Neuronal stem cell (in vitro differentiated cells): ENCODE measurements around the gene RPS15.

Experiments
- DNase-seq: peaks from one replicate; pipeline ENCODE4 v3.0.0-alpha.2; 2013; ENCODE audit warnings: low spot score
- H2AFZ ChIP-seq: one replicate; pipeline ENCODE4 v1.6.1; 2013; ENCODE audit warnings: mild to moderate bottlenecking, low read length, inconsistent platforms
- H2AK5ac ChIP-seq: 2 replicates; pipeline ENCODE4 v1.6.1; 2013; ENCODE audit warnings: low read depth, mild to moderate bottlenecking, inconsistent platforms, low read length, moderate library complexity, mixed read lengths
- H2BK120ac ChIP-seq: 2 replicates; pipeline ENCODE4 v1.6.1; 2013; ENCODE audit warnings: low read depth, mild to moderate bottlenecking, inconsistent platforms, low read length, moderate library complexity, mixed read lengths
- H2BK12ac ChIP-seq: one replicate; pipeline ENCODE4 v1.6.1; 2013; ENCODE audit warnings: low read length, inconsistent platforms
- H2BK15ac ChIP-seq: 2 replicates; pipeline ENCODE4 v1.6.1; 2013; ENCODE audit warnings: mild to moderate bottlenecking, low read length, inconsistent platforms, mixed read lengths
- H2BK5ac ChIP-seq: one replicate; pipeline ENCODE4 v1.6.1; 2013; ENCODE audit warnings: inconsistent platforms, mild to moderate bottlenecking, low read length, moderate library complexity
- H3K14ac ChIP-seq: one replicate; pipeline ENCODE4 v1.6.1; 2013; ENCODE audit warnings: low read length, inconsistent platforms
- H3K18ac ChIP-seq: 2 replicates; pipeline ENCODE4 v1.6.1; 2013; ENCODE audit warnings: low read length, inconsistent platforms
- H3K23ac ChIP-seq: 2 replicates; pipeline ENCODE4 v1.6.1; 2013; ENCODE audit warnings: low read depth, mild to moderate bottlenecking, mixed read lengths, low read length, inconsistent platforms; ENCODE audit not compliant: poor library complexity
- H3K27ac ChIP-seq: replicated peaks from 3 replicates; pipeline ENCODE4 v1.5.1; 2013; ENCODE audit warnings: low read length, inconsistent platforms
- H3K27me3 ChIP-seq, 3 experiments: 2 replicates each; pipeline ENCODE4 v1.6.1; 2013; ENCODE audit warnings: low read length in 3 of 3, mild to moderate bottlenecking in 2 of 3, inconsistent platforms in 1 of 3, low read depth in 1 of 3, mixed read lengths in 1 of 3, moderate library complexity in 1 of 3; ENCODE audit not compliant: control insufficient read depth in 3 of 3, insufficient read depth in 3 of 3
- H3K36me3 ChIP-seq, 2 donors: replicated peaks in 1 of 2; 2 replicates each; pipeline ENCODE4 v1.6.1; 2013; ENCODE audit warnings: low read length in 2 of 2; ENCODE audit not compliant: control insufficient read depth in 2 of 2, insufficient read depth in 2 of 2
- H3K4ac ChIP-seq: 2 replicates; pipeline ENCODE4 v1.6.1; 2013; ENCODE audit warnings: inconsistent platforms, mild to moderate bottlenecking, low read length, moderate library complexity
- H3K4me1 ChIP-seq, 2 donors: 1 replicate in 1 of 2; 2 replicates in 1 of 2; pipeline ENCODE4 v1.6.1; 2013; ENCODE audit warnings: low read length in 2 of 2, low read depth in 1 of 2; ENCODE audit not compliant: control insufficient read depth in 2 of 2, insufficient read depth in 1 of 2
- H3K4me2 ChIP-seq: one replicate; pipeline ENCODE4 v1.6.1; 2013; ENCODE audit warnings: mild to moderate bottlenecking, low read length, inconsistent platforms; ENCODE audit not compliant: insufficient read depth, poor library complexity, severe bottlenecking
- H3K4me3 ChIP-seq, 2 donors: 2 replicates each; pipeline ENCODE4 v1.5.1; 2013; ENCODE audit warnings: low read length in 2 of 2, mild to moderate bottlenecking in 2 of 2, inconsistent platforms in 1 of 2, moderate library complexity in 1 of 2
- H3K79me1 ChIP-seq: one replicate; pipeline ENCODE4 v1.6.1; 2013; ENCODE audit warnings: low read depth, mild to moderate bottlenecking, inconsistent platforms, low read length, moderate library complexity
- H3K9ac ChIP-seq: one replicate; pipeline ENCODE4 v1.6.1; 2013; ENCODE audit warnings: mild to moderate bottlenecking, low read depth, low read length, inconsistent platforms; ENCODE audit not compliant: poor library complexity
- H3K9me3 ChIP-seq, 2 donors: replicated peaks in 1 of 2; 2 replicates each; pipeline versions ENCODE3 to v1.6.1; 2013; ENCODE audit warnings: low read length in 2 of 2, mild to moderate bottlenecking in 2 of 2, inconsistent platforms in 1 of 2, low read depth in 1 of 2, mixed read lengths in 1 of 2, moderate library complexity in 1 of 2; ENCODE audit not compliant: control insufficient read depth in 2 of 2, insufficient read depth in 1 of 2
- H4K8ac ChIP-seq: one replicate; pipeline ENCODE4 v1.6.1; 2013; ENCODE audit warnings: low read depth, mild to moderate bottlenecking, inconsistent platforms, low read length, moderate library complexity
- H4K91ac ChIP-seq: one replicate; pipeline ENCODE4 v1.6.1; 2013; ENCODE audit warnings: low read length, low read depth, mild to moderate bottlenecking, inconsistent platforms; ENCODE audit not compliant: poor library complexity
- WGBS, 2 donors: extraction: QIAGEN DNeasy Blood & Tissue Kit; methylation state at CpG; one replicate each; pipeline ENCODE4 v1.1.7; 2013; ENCODE audit warnings: missing lambda C conversion rate in 2 of 2, mixed read lengths in 1 of 2; ENCODE audit not compliant: insufficient read length in 2 of 2, insufficient replicate concordance in 1 of 2; ENCODE audit errors: extremely low coverage in 2 of 2; 5-methylcytosine and 5-hydroxymethylcytosine counted together

Gene RPS15

GRCh38 chr19:1467490-1468273 is 29.5 kb downstream of the RPS15 start:
- Histone ChIP-seq H3K36me3 (peaks cover 1 to 61% of the 10 kb centered on the region in 2 donors), H3K23ac (peak overlapping the region; percentile 91), H2BK5ac (peak overlapping the region; percentile 24), H3K4ac (no peak overlapping the region), H3K4me1 (peaks cover 0 to 27% of the 10 kb centered on the region in 2 donors), H3K27ac (no peak overlapping the region), H4K8ac (peak overlapping the region; percentile 17), H2BK15ac (peak overlapping the region; percentile 75), H4K91ac (no peak overlapping the region), H3K14ac (peak overlapping the region; percentile 21), H2BK120ac (no peak overlapping the region), H3K9me3 (peaks cover 0 to 11% of the 10 kb centered on the region in 2 donors), H3K79me1 (peaks cover 26% of the 10 kb centered on the region), H3K18ac (peak overlapping the region; percentile 94), H2AFZ (no peak overlapping the region), H3K9ac (peak overlapping the region; percentile 60), H2BK12ac (no peak overlapping the region), H3K4me2 (peak overlapping the region; percentile 40), H2AK5ac (peak overlapping the region; percentile 90), H3K27me3 (peaks cover 0 to 72% (median 50%) of the 10 kb centered on the region in 3 experiments), H3K4me3 (no peak overlapping the region)
- no peak for DNase-seq
- WGBS, 2 donors: no CpG with 5 or more reads among the region's 92 CpGs

- peak overlapping the region; percentile 91 for H3K23ac ChIP-seq
- no peak overlapping the region for H3K27ac ChIP-seq
- H3K14ac ChIP-seq: peak overlapping the region; percentile 56
- H3K9me3 ChIP-seq: peaks cover 0 to 11% of the 10 kb centered on the region in 2 donors
- no peak overlapping the region for H2BK120ac ChIP-seq
- peak overlapping the region; percentile 73 for H2BK12ac ChIP-seq
- H3K4me2 ChIP-seq: peak overlapping the region; percentile 11
- no peak overlapping the region for H2AFZ ChIP-seq
- H2BK15ac ChIP-seq: peak overlapping the region; percentile 58
- peaks cover 0 to 27% of the 10 kb centered on the region in 2 donors for H3K4me1 ChIP-seq
- H3K9ac ChIP-seq: no peak overlapping the region
- no peak overlapping the region for H4K91ac ChIP-seq
- H3K79me1 ChIP-seq: peaks cover 29% of the 10 kb centered on the region
- no peak for DNase-seq
- H4K8ac ChIP-seq: no peak overlapping the region
- H3K4me3 ChIP-seq: no peak overlapping the region
- H3K4ac ChIP-seq: no peak overlapping the region
- peak overlapping the region; percentile 90 for H3K18ac ChIP-seq
- peaks cover 1 to 56% of the 10 kb centered on the region in 2 donors for H3K36me3 ChIP-seq
- H2BK5ac ChIP-seq: peak overlapping the region; percentile 24
- H2AK5ac ChIP-seq: peak overlapping the region; percentile 90
- WGBS, 2 donors: no CpG with 5 or more reads among the region's 49 CpGs
- H3K27me3 ChIP-seq: peaks cover 0 to 74% (median 50%) of the 10 kb centered on the region in 3 experiments
These were observed 30.2 kb downstream of the RPS15 start for GRCh38 chr19:1468274-1468820.

- Histone ChIP-seq H3K23ac (peak overlapping the region; percentile 91), H3K18ac (peak overlapping the region; percentile 90), H2AK5ac (peak overlapping the region; percentile 90), H3K36me3 (peaks cover 1 to 52% of the 10 kb centered on the region in 2 donors), H2BK12ac (no peak overlapping the region), H4K91ac (no peak overlapping the region), H3K27me3 (peaks cover 0 to 74% (median 50%) of the 10 kb centered on the region in 3 experiments), H3K4ac (no peak overlapping the region), H3K4me2 (peak overlapping the region; percentile 66), H3K4me3 (no peak overlapping the region), H3K9ac (no peak overlapping the region), H3K4me1 (peaks cover 0 to 27% of the 10 kb centered on the region in 2 donors), H2BK120ac (no peak overlapping the region), H2BK15ac (no peak overlapping the region), H3K27ac (no peak overlapping the region), H2AFZ (no peak overlapping the region), H2BK5ac (no peak overlapping the region), H4K8ac (no peak overlapping the region), H3K14ac (peak overlapping the region; percentile 56), H3K79me1 (peaks cover 31% of the 10 kb centered on the region), H3K9me3 (peaks cover 0 to 11% of the 10 kb centered on the region in 2 donors)
- no peak for DNase-seq
- WGBS, 2 donors: no CpG with 5 or more reads among the region's 47 CpGs
These were observed 30.6 kb downstream of the RPS15 start for GRCh38 chr19:1468821-1469254.
